ENCODE measurements around the gene TAAR8.
"Not testable (repeated sequence)": the region's sequence is repeated elsewhere in the genome, so short reads cannot be mapped to it uniquely, and the experiment has no call there.

Gene TAAR8

DNA sequence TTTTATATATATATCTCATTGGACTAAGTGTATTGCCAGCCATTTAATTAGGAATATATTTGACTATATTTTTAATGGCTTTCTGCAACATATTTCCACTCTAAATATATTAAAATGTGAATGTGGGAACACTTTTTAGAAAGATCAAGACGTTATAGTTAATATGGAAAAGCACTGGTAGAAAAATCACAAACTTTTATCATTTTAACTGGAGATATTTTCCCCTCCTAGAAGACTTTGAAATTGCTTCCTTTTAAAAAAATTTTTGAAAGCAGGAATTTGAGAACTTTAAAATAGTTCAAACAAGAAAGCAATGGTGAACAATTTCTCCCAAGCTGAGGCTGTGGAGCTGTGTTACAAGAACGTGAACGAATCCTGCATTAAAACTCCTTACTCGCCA is 14.5 kb upstream of the TAAR8 start, which contains the start of gene TAAR9:
Gene TAAR9 (plus strand): TSS at position 301 of the 400 bp plus-strand sequence. CDS start 13 bp downstream, at position 314.
- DNase-seq (ENCODE audit: extremely low read depth, low read depth) = no peak
- H3K4me3 ChIP-seq (replicated peaks; ENCODE audit: low read depth, low read length) = no peak within 1 kb of the TSS
- TF ChIP-seq, protein P1, sequence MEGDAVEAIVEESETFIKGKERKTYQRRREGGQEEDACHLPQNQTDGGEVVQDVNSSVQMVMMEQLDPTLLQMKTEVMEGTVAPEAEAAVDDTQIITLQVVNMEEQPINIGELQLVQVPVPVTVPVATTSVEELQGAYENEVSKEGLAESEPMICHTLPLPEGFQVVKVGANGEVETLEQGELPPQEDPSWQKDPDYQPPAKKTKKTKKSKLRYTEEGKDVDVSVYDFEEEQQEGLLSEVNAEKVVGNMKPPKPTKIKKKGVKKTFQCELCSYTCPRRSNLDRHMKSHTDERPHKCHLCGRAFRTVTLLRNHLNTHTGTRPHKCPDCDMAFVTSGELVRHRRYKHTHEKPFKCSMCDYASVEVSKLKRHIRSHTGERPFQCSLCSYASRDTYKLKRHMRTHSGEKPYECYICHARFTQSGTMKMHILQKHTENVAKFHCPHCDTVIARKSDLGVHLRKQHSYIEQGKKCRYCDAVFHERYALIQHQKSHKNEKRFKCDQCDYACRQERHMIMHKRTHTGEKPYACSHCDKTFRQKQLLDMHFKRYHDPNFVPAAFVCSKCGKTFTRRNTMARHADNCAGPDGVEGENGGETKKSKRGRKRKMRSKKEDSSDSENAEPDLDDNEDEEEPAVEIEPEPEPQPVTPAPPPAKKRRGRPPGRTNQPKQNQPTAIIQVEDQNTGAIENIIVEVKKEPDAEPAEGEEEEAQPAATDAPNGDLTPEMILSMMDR (IDR thresholded peaks at IDR 0.05; ENCODE audit: low read depth, low read length, missing control alignments) = no peak

DNA sequence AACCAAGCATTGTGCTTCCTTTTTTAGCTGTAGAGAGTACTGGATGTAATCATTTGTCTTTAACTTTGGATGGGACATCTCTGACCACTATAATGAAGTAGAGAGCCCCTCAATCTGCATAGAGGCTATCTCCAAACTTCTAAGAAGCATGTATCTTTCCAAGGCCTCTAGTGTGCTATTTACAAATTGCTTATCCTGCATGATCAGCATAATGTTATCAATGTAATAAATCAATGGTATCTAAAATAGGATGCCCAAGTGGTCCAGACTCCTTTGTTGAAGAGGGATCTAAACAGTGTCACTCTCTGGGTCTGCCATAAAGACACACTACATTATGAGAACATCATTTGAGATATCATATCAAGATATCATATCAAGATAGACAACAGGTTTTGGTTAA is 7.6 kb upstream of the TAAR8 start:
- no peak overlapping the region for H3K4me3 ChIP-seq (replicated peaks; ENCODE audit: low read depth, low read length)
- DNase-seq (ENCODE audit: extremely low read depth, low read depth) = no peak
- TF ChIP-seq, protein P1 (IDR thresholded peaks at IDR 0.05; ENCODE audit: low read depth, low read length, missing control alignments) = no peak

DNA sequence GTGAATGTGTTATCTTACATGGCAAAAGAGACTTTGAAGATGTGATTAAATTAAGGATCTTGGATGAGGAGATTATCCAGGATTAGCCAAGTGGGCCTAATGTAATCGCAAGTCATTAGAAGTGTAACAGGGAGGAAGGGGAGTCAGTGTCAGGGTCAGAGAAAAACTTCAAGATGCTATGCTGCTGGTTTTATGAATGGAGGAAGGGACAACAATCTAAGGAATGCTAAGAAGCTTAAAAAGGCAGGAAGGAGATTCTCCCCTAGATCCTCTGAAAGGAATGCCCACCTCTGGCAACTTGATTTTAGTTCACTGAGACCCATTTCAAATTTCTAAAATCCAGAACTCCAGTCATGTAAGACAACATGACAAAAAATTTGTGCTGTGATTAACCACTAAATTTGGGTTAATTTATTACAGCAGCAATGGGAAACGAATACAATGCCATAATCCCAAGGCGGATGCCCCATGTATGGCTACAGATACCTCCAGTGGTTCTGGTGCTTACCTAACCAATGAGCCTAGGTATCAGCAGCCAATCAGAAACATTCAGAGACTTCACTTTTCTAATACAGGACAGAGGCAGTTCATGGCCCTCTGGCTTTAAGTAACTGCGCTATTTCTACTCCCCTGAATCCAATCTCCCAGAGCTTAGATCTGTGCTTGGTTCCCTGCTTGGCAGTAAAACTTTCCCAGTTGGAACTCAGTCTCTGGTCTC is 3.6 kb upstream of the TAAR8 start:
- TF ChIP-seq, protein P1 (IDR thresholded peaks at IDR 0.05; ENCODE audit: low read depth, low read length, missing control alignments) = no peak
- no peak overlapping the region for H3K4me3 ChIP-seq (replicated peaks; ENCODE audit: low read depth, low read length)
- DNase-seq (ENCODE audit: extremely low read depth, low read depth) = no peak

DNA sequence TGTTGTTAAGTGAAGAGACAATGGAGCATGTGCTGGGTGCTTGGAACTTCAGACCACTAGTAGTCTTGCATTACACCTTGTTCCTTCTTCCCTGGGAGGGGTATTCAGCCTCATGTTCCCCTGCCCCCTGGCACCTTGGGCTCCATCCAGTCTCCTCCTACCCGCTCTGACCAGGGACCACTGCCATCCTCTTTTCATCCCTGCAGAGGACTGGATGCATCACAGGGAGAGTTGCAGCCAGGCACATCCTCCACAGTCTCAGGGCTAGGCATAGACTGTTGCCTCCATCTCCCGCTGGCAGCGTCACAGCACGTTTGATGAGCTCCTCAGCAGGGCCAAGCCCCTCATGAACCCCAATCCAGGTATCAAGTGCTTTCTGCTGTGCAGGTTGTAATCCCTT is 1.3 kb upstream of the TAAR8 start:
- DNase-seq (ENCODE audit: extremely low read depth, low read depth) = no peak
- H3K4me3 ChIP-seq (replicated peaks; ENCODE audit: low read depth, low read length) = no peak overlapping the region
- TF ChIP-seq, protein P1 (IDR thresholded peaks at IDR 0.05; ENCODE audit: low read depth, low read length, missing control alignments) = no peak

DNA sequence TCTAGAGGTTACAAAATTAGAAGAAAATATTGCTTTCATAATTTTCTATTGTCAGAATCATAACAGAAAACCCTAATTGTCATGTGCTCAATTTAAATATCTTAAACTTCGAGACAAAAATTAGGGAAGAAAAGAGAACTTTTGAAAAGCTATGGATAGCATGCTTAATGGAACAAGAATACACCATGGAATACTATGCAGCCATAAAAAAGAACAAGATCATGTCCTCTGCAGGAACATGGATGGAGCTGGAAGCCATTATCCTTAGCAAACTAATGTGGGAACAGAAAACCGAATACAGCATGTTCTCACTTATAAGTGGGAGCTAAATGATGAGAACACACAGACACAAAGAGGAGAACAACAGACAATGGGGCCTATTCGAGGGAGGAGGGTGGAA is 7.6 kb downstream of the TAAR8 start:
- not testable (repeated sequence) for H3K4me3 ChIP-seq (replicated peaks; ENCODE audit: low read depth, low read length); DNase-seq (ENCODE audit: extremely low read depth, low read depth)

DNA sequence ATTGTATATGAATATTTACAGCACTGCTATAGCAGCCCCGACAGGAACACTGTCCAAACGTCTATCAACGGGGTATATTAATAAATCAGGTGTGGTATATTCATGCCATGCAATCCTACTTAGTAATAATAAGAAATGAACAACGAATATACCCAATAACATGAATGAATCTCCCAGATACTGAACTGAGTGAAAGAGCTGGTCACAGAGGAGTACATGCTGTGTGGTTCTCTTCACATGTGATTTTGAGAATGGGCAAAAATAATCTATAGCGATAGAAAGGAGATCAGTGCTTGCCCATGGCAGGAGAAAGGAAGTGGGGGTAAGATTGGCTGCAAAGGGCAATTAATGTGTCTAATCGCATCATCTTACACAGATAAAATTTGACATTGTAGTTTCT is 13.9 kb downstream of the TAAR8 start:
- no peak overlapping the region for H3K4me3 ChIP-seq (replicated peaks; ENCODE audit: low read depth, low read length)
- no peak for DNase-seq (ENCODE audit: extremely low read depth, low read depth)
- TF ChIP-seq, protein P1 (IDR thresholded peaks at IDR 0.05; ENCODE audit: low read depth, low read length, missing control alignments) = no peak

DNA sequence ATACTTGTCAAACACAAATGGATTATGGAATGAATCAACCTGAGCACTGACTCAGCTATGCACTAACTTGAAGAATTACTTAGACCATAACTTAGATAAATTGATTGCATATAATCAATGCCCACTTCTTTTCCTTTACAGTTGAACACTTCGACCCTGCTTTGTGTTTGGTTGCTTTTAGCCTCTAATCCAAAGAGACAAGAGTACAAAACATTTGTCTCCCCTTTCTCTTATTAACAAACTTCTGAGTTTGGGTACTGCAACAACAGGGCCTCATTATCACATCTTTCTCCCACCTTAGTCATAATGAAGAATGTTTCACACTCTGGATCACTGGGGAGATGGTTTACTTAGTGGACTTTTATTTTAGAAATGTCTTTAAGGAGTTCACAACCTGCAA is 15.1 kb downstream of the TAAR8 start:
- TF ChIP-seq, protein P1 (IDR thresholded peaks at IDR 0.05; ENCODE audit: low read depth, low read length, missing control alignments) = no peak
- H3K4me3 ChIP-seq (replicated peaks; ENCODE audit: low read depth, low read length) = no peak overlapping the region
- no peak for DNase-seq (ENCODE audit: extremely low read depth, low read depth)
